Neural progenitor cell (in vitro differentiated cells): Measurements from ENCODE around the gene NRK. TPM values are rescaled to one million over a fixed set of nuclear protein-coding genes. Genes with fewer than 3 reads are reported as not detected.
"Not testable (repeated sequence)": the region's sequence is repeated elsewhere in the genome, so short reads cannot be mapped to it uniquely, and the experiment has no call there.

Experiments
- DNase-seq: peaks from one replicate; pipeline ENCODE4 v3.0.0-alpha.2; 2016; ENCODE audit warnings: low spot score
- H2AFZ ChIP-seq: fragments of 200-600 bp; sonication (generic); replicated peaks from 2 replicates; pipeline ENCODE4 v1.6.1; 2016; ENCODE audit warnings: antibody characterized with exemption
- H3F3A ChIP-seq: fragments of 200-600 bp; sonication (generic); 2 replicates; pipeline ENCODE4 v1.6.1; 2016; ENCODE audit warnings: antibody characterized with exemption, low read depth
- H3K27ac ChIP-seq: fragments of 200-600 bp; sonication (generic); 2 replicates; pipeline ENCODE4 v1.5.1; 2016; ENCODE audit warnings: mild to moderate bottlenecking
- H3K27me3 ChIP-seq: fragments of 200-600 bp; sonication (generic); 2 replicates; pipeline ENCODE4 v1.6.1; 2016; ENCODE audit warnings: mild to moderate bottlenecking, moderate library complexity
- H3K36me3 ChIP-seq: fragments of 200-600 bp; sonication (generic); 2 replicates; pipeline ENCODE4 v1.5.1; 2016
- H3K4me1 ChIP-seq: fragments of 200-600 bp; sonication (generic); 2 replicates; pipeline ENCODE4 v1.6.1; 2016; ENCODE audit warnings: mixed run types
- H3K4me2 ChIP-seq: fragments of 200-600 bp; sonication (generic); 2 replicates; pipeline ENCODE4 v1.6.1; 2016
- H3K4me3 ChIP-seq: fragments of 200-600 bp; sonication (generic); 2 replicates; pipeline ENCODE4 v1.5.1; 2016
- H3K79me2 ChIP-seq: fragments of 200-600 bp; sonication (generic); 2 replicates; pipeline ENCODE4 v1.6.1; 2016; ENCODE audit warnings: low read depth
- H3K9ac ChIP-seq: fragments of 200-600 bp; sonication (generic); 2 replicates; pipeline ENCODE4 v1.6.1; 2016
- H3K9me3 ChIP-seq: fragments of 200-600 bp; sonication (generic); 2 replicates; pipeline ENCODE4 v1.5.1; 2016; ENCODE audit warnings: low read depth
- H4K20me1 ChIP-seq: fragments of 200-600 bp; sonication (generic); 2 replicates; pipeline ENCODE4 v1.6.1; 2016; ENCODE audit warnings: low read depth
- H3K27ac Mint-ChIP-seq: 3 replicates; pipeline ENCODE4 v1.8.0; 2021; ENCODE audit warnings: mixed read lengths
- H3K27me3 Mint-ChIP-seq: 2 replicates; pipeline ENCODE4 v1.8.0; 2022; ENCODE audit warnings: low read depth, mild to moderate bottlenecking, inconsistent platforms, moderate library complexity, mixed read lengths; ENCODE audit not compliant: insufficient read depth
- H3K36me3 Mint-ChIP-seq: 3 replicates; pipeline ENCODE4 v1.8.0; 2021; ENCODE audit warnings: mixed read lengths
- H3K4me1 Mint-ChIP-seq: 3 replicates; pipeline ENCODE4 v1.8.0; 2021; ENCODE audit warnings: mixed read lengths
- H3K4me3 Mint-ChIP-seq: 3 replicates; pipeline ENCODE4 v1.8.0; 2021; ENCODE audit warnings: mild to moderate bottlenecking, moderate library complexity, mixed read lengths
- H3K9me3 Mint-ChIP-seq: 3 replicates; pipeline ENCODE4 v1.8.0; 2020; ENCODE audit warnings: mixed read lengths
- CTCF ChIP-seq: fragments of 200-600 bp; sonication (generic); IDR thresholded peaks from 2 replicates; pipeline ENCODE4 v1.5.1; 2017; ENCODE audit warnings: antibody characterized with exemption, mild to moderate bottlenecking
- EZH2 ChIP-seq: fragments of 200-600 bp; sonication (generic); IDR thresholded peaks from 2 replicates; pipeline ENCODE4 v1.6.1; 2017; ENCODE audit warnings: antibody characterized with exemption, mild to moderate bottlenecking, moderate library complexity
- EZH2phosphoT487 ChIP-seq: fragments of 200-600 bp; sonication (generic); IDR thresholded peaks from 2 replicates; pipeline ENCODE4 v1.6.1; 2017; ENCODE audit warnings: antibody characterized with exemption
- total RNA-seq: library from RNA; depleted of rRNA; stranded (reverse); fragments of >200 nt; gene quantifications from 2 replicates; pipeline ENCODE4 v1.2.3, GENCODE V29; 2015; ENCODE audit warnings: low replicate concordance

The NRK gene
- total RNA-seq, 1 donor from 2014 or later: not detected

- no peaks in the 10 kb centered on the region for H3F3A ChIP-seq
- no peaks in the 10 kb centered on the region for H3K4me1 ChIP-seq
- H3K27me3 ChIP-seq: peaks cover 62% of the 10 kb centered on the region
- H3K9me3 ChIP-seq: no peaks in the 10 kb centered on the region
- H3K4me2 ChIP-seq: peak overlapping the region; percentile 65
- H3K27ac Mint-ChIP-seq: no peak overlapping the region
- no peaks in the 10 kb centered on the region for H3K36me3 Mint-ChIP-seq
- H4K20me1 ChIP-seq: no peaks in the 10 kb centered on the region
- peaks cover 16% of the 10 kb centered on the region for H3K4me1 Mint-ChIP-seq
- no peak overlapping the region for H3K27ac ChIP-seq
- peak overlapping the region; percentile 72 for H2AFZ ChIP-seq
- H3K27me3 Mint-ChIP-seq: peaks cover 42% of the 10 kb centered on the region
- TF ChIP-seq CTCF: no peak
- peak; percentile 41 for TF ChIP-seq EZH2phosphoT487
- TF ChIP-seq EZH2: no peak
- H3K4me3 ChIP-seq: peak overlapping the region; percentile 39
- H3K9me3 Mint-ChIP-seq: no peaks in the 10 kb centered on the region
- no peak for DNase-seq
- H3K9ac ChIP-seq: no peak overlapping the region
- no peaks in the 10 kb centered on the region for H3K79me2 ChIP-seq
- no peaks in the 10 kb centered on the region for H3K36me3 ChIP-seq
- peak overlapping the region; percentile 87 for H3K4me3 Mint-ChIP-seq
Observed at GRCh38 chrX:105823092-105823455, 735 bp downstream of the NRK start.

- no peaks in the 10 kb centered on the region for H3K9me3 ChIP-seq
- H3K9ac ChIP-seq: no peak overlapping the region
- H3K4me3 ChIP-seq: no peak overlapping the region
- TF ChIP-seq EZH2phosphoT487: no peak
- no peak for TF ChIP-seq CTCF
- TF ChIP-seq EZH2: no peak
- Mint-ChIP-seq H3K27ac (no peak overlapping the region), H3K4me3 (no peak overlapping the region), H3K4me1 (no peaks in the 10 kb centered on the region), H3K9me3 (no peaks in the 10 kb centered on the region), H3K36me3 (no peaks in the 10 kb centered on the region), H3K27me3 (peaks cover 4% of the 10 kb centered on the region)
- no peaks in the 10 kb centered on the region for H4K20me1 ChIP-seq
- H3K79me2 ChIP-seq: no peaks in the 10 kb centered on the region
- no peak overlapping the region for H2AFZ ChIP-seq
- no peaks in the 10 kb centered on the region for H3F3A ChIP-seq
- H3K4me1 ChIP-seq: no peaks in the 10 kb centered on the region
- no peak overlapping the region for H3K4me2 ChIP-seq
- no peaks in the 10 kb centered on the region for H3K36me3 ChIP-seq
- no peak overlapping the region for H3K27ac ChIP-seq
- H3K27me3 ChIP-seq: peaks cover 14% of the 10 kb centered on the region
- no peak for DNase-seq
Observed at GRCh38 chrX:105829011-105829410, 6.7 kb downstream of the NRK start.

- Histone ChIP-seq H2AFZ (no peak overlapping the region), H3K9me3 (no peaks in the 10 kb centered on the region), H3K4me1 (no peaks in the 10 kb centered on the region), H3F3A (no peaks in the 10 kb centered on the region), H3K9ac (no peak overlapping the region), H3K4me2 (no peak overlapping the region), H4K20me1 (no peaks in the 10 kb centered on the region), H3K27me3 (no peaks in the 10 kb centered on the region), H3K4me3 (no peak overlapping the region), H3K27ac (no peak overlapping the region), H3K79me2 (no peaks in the 10 kb centered on the region), H3K36me3 (no peaks in the 10 kb centered on the region)
- Mint-ChIP-seq H3K36me3 (no peaks in the 10 kb centered on the region), H3K4me1 (peaks cover 5% of the 10 kb centered on the region), H3K4me3 (no peak overlapping the region), H3K27ac (no peak overlapping the region), H3K9me3 (no peaks in the 10 kb centered on the region), H3K27me3 (no peaks in the 10 kb centered on the region)
- TF ChIP-seq CTCF (no peak), EZH2phosphoT487 (no peak), EZH2 (no peak)
- DNase-seq: peak; percentile 2
Observed at GRCh38 chrX:105837232-105837631, 14.9 kb downstream of the NRK start.

- H3K4me1 Mint-ChIP-seq: no peaks in the 10 kb centered on the region
- H3K4me3 Mint-ChIP-seq: no peak overlapping the region
- TF ChIP-seq CTCF: no peak
- no peak for TF ChIP-seq EZH2
- no peak for TF ChIP-seq EZH2phosphoT487
- no peak overlapping the region for H3K27ac ChIP-seq
- no peaks in the 10 kb centered on the region for H3K79me2 ChIP-seq
- no peaks in the 10 kb centered on the region for H4K20me1 ChIP-seq
- DNase-seq: no peak
- no peaks in the 10 kb centered on the region for H3K36me3 Mint-ChIP-seq
- H3K36me3 ChIP-seq: no peaks in the 10 kb centered on the region
- no peaks in the 10 kb centered on the region for H3F3A ChIP-seq
- H3K27me3 Mint-ChIP-seq: no peaks in the 10 kb centered on the region
- H3K9me3 Mint-ChIP-seq: peaks cover 11% of the 10 kb centered on the region
- H2AFZ ChIP-seq: no peak overlapping the region
- H3K4me3 ChIP-seq: no peak overlapping the region
- no peak overlapping the region for H3K9ac ChIP-seq
- no peak overlapping the region for H3K4me2 ChIP-seq
- H3K27ac Mint-ChIP-seq: no peak overlapping the region
- H3K4me1 ChIP-seq: no peaks in the 10 kb centered on the region
- H3K27me3 ChIP-seq: no peaks in the 10 kb centered on the region
- no peaks in the 10 kb centered on the region for H3K9me3 ChIP-seq
Observed at GRCh38 chrX:105845631-105846030, 23.3 kb downstream of the NRK start.

GRCh38 chrX:105850100-105850499, 27.8 kb downstream of the NRK start:
- not testable (repeated sequence) for H3K4me2 ChIP-seq, H3K36me3 Mint-ChIP-seq, H4K20me1 ChIP-seq, H3K79me2 ChIP-seq, DNase-seq, H3K9me3 ChIP-seq, H2AFZ ChIP-seq, H3K27ac ChIP-seq, H3K4me3 Mint-ChIP-seq, H3K36me3 ChIP-seq, H3K27me3 ChIP-seq, H3K9ac ChIP-seq, H3K27me3 Mint-ChIP-seq, H3K4me1 ChIP-seq, H3K4me3 ChIP-seq, H3K27ac Mint-ChIP-seq, H3F3A ChIP-seq
- Mint-ChIP-seq H3K9me3 (peaks cover 13% of the 10 kb centered on the region), H3K4me1 (peaks cover 12% of the 10 kb centered on the region)
